ENCODE measurements around the gene ABCA1.

Gene ABCA1

DNA sequence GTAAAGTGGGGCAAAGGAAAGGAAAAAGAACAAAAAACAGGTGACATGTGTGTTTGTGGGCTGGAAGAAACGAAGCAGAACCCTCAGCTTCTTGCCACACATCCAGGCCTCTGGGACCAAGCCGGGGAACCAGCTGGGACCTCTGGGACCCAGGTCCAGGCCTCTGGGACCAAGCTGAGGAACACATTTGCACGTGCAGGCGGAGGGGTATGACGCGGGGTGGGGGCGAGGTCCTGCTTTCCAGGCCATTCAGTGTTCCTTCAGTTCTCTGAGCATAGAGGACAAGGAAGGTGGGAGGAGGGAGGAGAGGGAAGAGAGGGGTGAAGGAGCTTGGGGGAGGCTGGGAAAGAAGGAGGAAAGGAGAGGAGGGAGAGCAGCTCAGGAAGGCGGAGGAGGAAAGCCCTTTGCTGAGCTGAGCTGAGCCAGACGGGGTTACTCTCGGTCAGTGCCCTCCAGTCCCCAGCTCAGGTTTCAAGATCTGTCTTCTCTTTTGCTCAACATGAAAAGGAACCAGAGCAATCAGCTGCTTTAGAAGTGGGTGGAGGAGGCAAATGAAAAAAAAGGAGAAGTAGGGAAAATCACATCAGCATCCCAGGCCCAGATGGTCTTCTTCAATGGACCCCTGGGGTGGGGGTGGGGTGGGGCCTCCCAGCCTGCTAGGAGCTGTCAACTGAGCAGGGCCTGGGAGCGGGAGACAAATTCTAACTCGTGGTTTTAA is 59.1 kb downstream of the ABCA1 start:
- peaks cover 2% of the 10 kb centered on the region for H3K36me3 ChIP-seq (ENCODE audit: control insufficient read depth, insufficient read depth, low read length)
- H3K9me3 ChIP-seq (ENCODE audit: control insufficient read depth, low read length) = no peaks in the 10 kb centered on the region
- no peak overlapping the region for H3K4me3 ChIP-seq (ENCODE audit: extremely low read depth, insufficient read depth, low read length, poor library complexity, severe bottlenecking)
- 32 to 58% methylated on average over 6 to 10 of the region's 12 CpGs for WGBS, 2 experiments (ENCODE audit: insufficient coverage in 2 of 2)
- peaks cover 56% of the 10 kb centered on the region for H3K4me1 ChIP-seq (ENCODE audit: control insufficient read depth, insufficient read depth, low read length, poor library complexity, severe bottlenecking)
- peak overlapping the region; percentile 81 for H3K27ac ChIP-seq (ENCODE audit: low read depth, low read length, severe bottlenecking)

- H3K36me3 ChIP-seq (ENCODE audit: control insufficient read depth, insufficient read depth, low read length) = peaks cover 2% of the 10 kb centered on the region
- 78 to 91% methylated on average over 5 to 8 of the region's 8 CpGs for WGBS, 2 experiments (ENCODE audit: insufficient coverage in 2 of 2)
- peak overlapping the region; percentile 81 for H3K27ac ChIP-seq (ENCODE audit: low read depth, low read length, severe bottlenecking)
Measured at GRCh38 chr9:104868303-104868686, 59.7 kb downstream of the ABCA1 start.

GRCh38 chr9:104866191-104866590 is 61.8 kb downstream of the ABCA1 start:
- 86% methylated on average over 1 of the region's 1 CpG; no CpG with 5 or more reads in 1 of the 2 experiments for WGBS, 2 experiments (ENCODE audit: insufficient coverage in 2 of 2)
- Histone ChIP-seq H3K36me3 (ENCODE audit: control insufficient read depth, insufficient read depth, low read length) (peaks cover 2% of the 10 kb centered on the region), H3K27ac (ENCODE audit: low read depth, low read length, severe bottlenecking) (no peak overlapping the region), H3K4me1 (ENCODE audit: control insufficient read depth, insufficient read depth, low read length, poor library complexity, severe bottlenecking) (peaks cover 37% of the 10 kb centered on the region), H3K4me3 (ENCODE audit: extremely low read depth, insufficient read depth, low read length, poor library complexity, severe bottlenecking) (no peak overlapping the region), H3K9me3 (ENCODE audit: control insufficient read depth, low read length) (no peaks in the 10 kb centered on the region)

More at GRCh38 chr9:104868303-104868686, 59.7 kb downstream of the ABCA1 start:
- Histone ChIP-seq H3K9me3 (ENCODE audit: control insufficient read depth, low read length) (no peaks in the 10 kb centered on the region), H3K4me3 (ENCODE audit: extremely low read depth, insufficient read depth, low read length, poor library complexity, severe bottlenecking) (no peak overlapping the region), H3K4me1 (ENCODE audit: control insufficient read depth, insufficient read depth, low read length, poor library complexity, severe bottlenecking) (peaks cover 54% of the 10 kb centered on the region)

GRCh38 chr9:104864675-104865104 is 63.3 kb downstream of the ABCA1 start:
- Histone ChIP-seq H3K9me3 (ENCODE audit: control insufficient read depth, low read length) (no peaks in the 10 kb centered on the region), H3K36me3 (ENCODE audit: control insufficient read depth, insufficient read depth, low read length) (peaks cover 4% of the 10 kb centered on the region), H3K27ac (ENCODE audit: low read depth, low read length, severe bottlenecking) (peak overlapping the region; percentile 72), H3K4me3 (ENCODE audit: extremely low read depth, insufficient read depth, low read length, poor library complexity, severe bottlenecking) (no peak overlapping the region), H3K4me1 (ENCODE audit: control insufficient read depth, insufficient read depth, low read length, poor library complexity, severe bottlenecking) (peaks cover 30% of the 10 kb centered on the region)
- 80 to 83% methylated on average over 1 to 2 of the region's 5 CpGs for WGBS, 2 experiments (ENCODE audit: insufficient coverage in 2 of 2)

DNA sequence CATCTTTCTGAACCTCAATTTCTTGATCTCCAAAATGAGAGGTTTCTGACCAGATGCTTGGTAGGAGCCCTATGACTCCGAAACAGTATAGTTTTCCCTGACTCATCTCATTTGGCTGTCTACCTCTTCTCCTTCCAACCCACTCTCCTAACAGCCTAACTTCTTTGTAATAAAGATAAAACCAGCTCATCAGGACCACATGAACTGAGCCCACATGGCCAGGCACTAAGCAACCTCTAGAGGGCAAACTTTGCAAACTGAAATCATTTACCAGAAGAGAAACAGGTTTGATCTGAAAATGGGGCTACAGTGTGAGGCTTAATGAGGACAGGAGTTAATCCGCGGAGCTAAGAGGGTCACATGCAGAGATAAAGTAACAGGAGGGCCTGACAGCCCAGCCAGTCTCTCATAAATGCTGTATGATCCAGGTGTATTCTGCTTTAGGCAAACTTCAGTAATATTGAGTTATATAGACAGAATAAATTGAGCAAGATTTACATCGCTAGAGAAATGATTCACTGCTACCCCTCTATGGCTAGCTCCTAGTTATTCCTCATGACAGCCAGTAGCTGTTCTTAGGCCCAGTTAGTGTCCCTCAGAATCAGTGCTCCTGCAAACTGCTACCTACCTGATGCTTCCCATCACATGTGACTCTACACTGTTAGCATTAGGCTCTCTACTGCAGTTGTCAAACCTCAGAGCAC is 64.6 kb downstream of the ABCA1 start:
- H3K27ac ChIP-seq (ENCODE audit: low read depth, low read length, severe bottlenecking) = no peak overlapping the region
- H3K9me3 ChIP-seq (ENCODE audit: control insufficient read depth, low read length) = no peaks in the 10 kb centered on the region
- H3K4me1 ChIP-seq (ENCODE audit: control insufficient read depth, insufficient read depth, low read length, poor library complexity, severe bottlenecking) = peaks cover 17% of the 10 kb centered on the region
- WGBS, 2 experiments (ENCODE audit: insufficient coverage in 2 of 2) = 18 to 20% methylated on average over 4 of the region's 4 CpGs
- no peak overlapping the region for H3K4me3 ChIP-seq (ENCODE audit: extremely low read depth, insufficient read depth, low read length, poor library complexity, severe bottlenecking)
- H3K36me3 ChIP-seq (ENCODE audit: control insufficient read depth, insufficient read depth, low read length) = peaks cover 10% of the 10 kb centered on the region

GRCh38 chr9:104861397-104861796 is 66.6 kb downstream of the ABCA1 start:
- no CpG with 5 or more reads among the region's 2 CpGs for WGBS, 2 experiments (ENCODE audit: insufficient coverage in 2 of 2)
- Histone ChIP-seq H3K9me3 (ENCODE audit: control insufficient read depth, low read length) (no peaks in the 10 kb centered on the region), H3K36me3 (ENCODE audit: control insufficient read depth, insufficient read depth, low read length) (peaks cover 22% of the 10 kb centered on the region), H3K4me3 (ENCODE audit: extremely low read depth, insufficient read depth, low read length, poor library complexity, severe bottlenecking) (no peak overlapping the region), H3K4me1 (ENCODE audit: control insufficient read depth, insufficient read depth, low read length, poor library complexity, severe bottlenecking) (peaks cover 13% of the 10 kb centered on the region), H3K27ac (ENCODE audit: low read depth, low read length, severe bottlenecking) (no peak overlapping the region)

- WGBS, 2 experiments (ENCODE audit: insufficient coverage in 2 of 2) = 86 to 94% methylated on average over 1 to 2 of the region's 2 CpGs
- Histone ChIP-seq H3K36me3 (ENCODE audit: control insufficient read depth, insufficient read depth, low read length) (peaks cover 29% of the 10 kb centered on the region), H3K4me1 (ENCODE audit: control insufficient read depth, insufficient read depth, low read length, poor library complexity, severe bottlenecking) (peaks cover 10% of the 10 kb centered on the region), H3K9me3 (ENCODE audit: control insufficient read depth, low read length) (no peaks in the 10 kb centered on the region), H3K4me3 (ENCODE audit: extremely low read depth, insufficient read depth, low read length, poor library complexity, severe bottlenecking) (no peak overlapping the region), H3K27ac (ENCODE audit: low read depth, low read length, severe bottlenecking) (no peak overlapping the region)
Measured at GRCh38 chr9:104860263-104860662, 67.7 kb downstream of the ABCA1 start.

GRCh38 chr9:104858846-104859245 is 69.1 kb downstream of the ABCA1 start:
- no peak overlapping the region for H3K4me3 ChIP-seq (ENCODE audit: extremely low read depth, insufficient read depth, low read length, poor library complexity, severe bottlenecking)
- H3K9me3 ChIP-seq (ENCODE audit: control insufficient read depth, low read length) = no peaks in the 10 kb centered on the region
- peaks cover 32% of the 10 kb centered on the region for H3K36me3 ChIP-seq (ENCODE audit: control insufficient read depth, insufficient read depth, low read length)
- no peak overlapping the region for H3K27ac ChIP-seq (ENCODE audit: low read depth, low read length, severe bottlenecking)
- peaks cover 6% of the 10 kb centered on the region for H3K4me1 ChIP-seq (ENCODE audit: control insufficient read depth, insufficient read depth, low read length, poor library complexity, severe bottlenecking)
- 56 to 60% methylated on average over 1 of the region's 1 CpG for WGBS, 2 experiments (ENCODE audit: insufficient coverage in 2 of 2)

- Histone ChIP-seq H3K4me1 (ENCODE audit: control insufficient read depth, insufficient read depth, low read length, poor library complexity, severe bottlenecking) (peaks cover 3% of the 10 kb centered on the region), H3K27ac (ENCODE audit: low read depth, low read length, severe bottlenecking) (no peak overlapping the region), H3K4me3 (ENCODE audit: extremely low read depth, insufficient read depth, low read length, poor library complexity, severe bottlenecking) (no peak overlapping the region), H3K36me3 (ENCODE audit: control insufficient read depth, insufficient read depth, low read length) (peaks cover 32% of the 10 kb centered on the region), H3K9me3 (ENCODE audit: control insufficient read depth, low read length) (no peaks in the 10 kb centered on the region)
- WGBS, 2 experiments (ENCODE audit: insufficient coverage in 2 of 2) = 89 to 94% methylated on average over 4 of the region's 4 CpGs
Measured at GRCh38 chr9:104858271-104858670, 69.7 kb downstream of the ABCA1 start.

DNA sequence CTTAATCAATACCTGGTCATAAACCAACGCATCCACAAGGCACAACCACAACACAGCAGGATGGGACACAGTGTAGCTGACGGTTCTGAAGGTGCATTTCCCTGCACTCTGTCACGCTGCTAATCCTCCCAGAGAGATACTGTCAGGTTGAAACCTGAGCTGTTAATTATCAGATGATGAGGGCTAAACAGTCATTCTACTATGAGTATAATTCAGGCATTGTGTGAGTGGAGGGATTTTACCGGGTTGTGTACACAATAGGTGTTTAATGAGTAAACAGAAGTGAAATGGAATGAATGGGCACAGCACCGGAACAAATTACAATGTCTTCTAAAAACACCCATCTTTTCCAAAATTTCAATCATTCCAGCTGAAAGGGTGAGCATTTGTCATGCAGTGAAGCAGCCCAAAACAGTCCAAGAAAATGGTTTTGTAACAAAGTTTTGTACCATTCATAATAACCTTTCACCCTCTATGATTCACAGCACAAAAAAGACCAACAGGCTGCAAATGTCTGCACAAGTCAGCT is 71.5 kb downstream of the ABCA1 start:
- peaks cover 32% of the 10 kb centered on the region for H3K36me3 ChIP-seq (ENCODE audit: control insufficient read depth, insufficient read depth, low read length)

More for the DNA sequence above, 71.5 kb downstream of the ABCA1 start:
- 90 to 100% methylated on average over 2 to 3 of the region's 5 CpGs for WGBS, 2 experiments (ENCODE audit: insufficient coverage in 2 of 2)
- Histone ChIP-seq H3K4me3 (ENCODE audit: extremely low read depth, insufficient read depth, low read length, poor library complexity, severe bottlenecking) (no peak overlapping the region), H3K27ac (ENCODE audit: low read depth, low read length, severe bottlenecking) (no peak overlapping the region), H3K4me1 (ENCODE audit: control insufficient read depth, insufficient read depth, low read length, poor library complexity, severe bottlenecking) (no peaks in the 10 kb centered on the region), H3K9me3 (ENCODE audit: control insufficient read depth, low read length) (no peaks in the 10 kb centered on the region)

Measured in mesodermal cell (in vitro differentiated cells).